ENCODE results near the gene MEN1.

MEN1 gene

GRCh38 chr11:64796047-64796756 is 14.1 kb downstream of the MEN1 start:
- Histone ChIP-seq H3K4me2 (no peak overlapping the region), H3K79me2 (ENCODE audit: insufficient read depth, low read depth) (no peaks in the 10 kb centered on the region), H3K4me1 (ENCODE audit: low read depth, poor library complexity, severe bottlenecking) (no peaks in the 10 kb centered on the region), H3K27ac (no peak overlapping the region), H4K20me1 (ENCODE audit: insufficient read depth) (no peaks in the 10 kb centered on the region), H3K4me3 (IDR thresholded peaks at IDR 0.05; ENCODE audit: insufficient read depth, low read depth, low read length) (no peak overlapping the region), H3K9ac (no peak overlapping the region), H3K36me3 (ENCODE audit: insufficient read depth) (no peaks in the 10 kb centered on the region), H3K27me3 (ENCODE audit: insufficient read depth, low read depth) (no peaks in the 10 kb centered on the region), H2AFZ (ENCODE audit: low read depth) (no peak overlapping the region)
- no peak for TF ChIP-seq CTCF (conservative IDR thresholded peaks at IDR 0.05; ENCODE audit: low read depth, low read length)

GRCh38 chr11:64794526-64794925 is 15.8 kb downstream of the MEN1 start:
- H4K20me1 ChIP-seq (ENCODE audit: insufficient read depth) = no peaks in the 10 kb centered on the region
- no peaks in the 10 kb centered on the region for H3K4me1 ChIP-seq (ENCODE audit: low read depth, poor library complexity, severe bottlenecking)
- TF ChIP-seq CTCF (conservative IDR thresholded peaks at IDR 0.05; ENCODE audit: low read depth, low read length) = no peak
- H3K27me3 ChIP-seq (ENCODE audit: insufficient read depth, low read depth) = no peaks in the 10 kb centered on the region
- no peak overlapping the region for H2AFZ ChIP-seq (ENCODE audit: low read depth)
- H3K27ac ChIP-seq = no peak overlapping the region
- H3K79me2 ChIP-seq (ENCODE audit: insufficient read depth, low read depth) = no peaks in the 10 kb centered on the region
- no peaks in the 10 kb centered on the region for H3K36me3 ChIP-seq (ENCODE audit: insufficient read depth)
- no peak overlapping the region for H3K9ac ChIP-seq
- H3K4me2 ChIP-seq = no peak overlapping the region
- no peak overlapping the region for H3K4me3 ChIP-seq (IDR thresholded peaks at IDR 0.05; ENCODE audit: insufficient read depth, low read depth, low read length)

GRCh38 chr11:64793271-64794160 is 16.8 kb downstream of the MEN1 start:
- Histone ChIP-seq H3K79me2 (ENCODE audit: insufficient read depth, low read depth) (no peaks in the 10 kb centered on the region), H4K20me1 (ENCODE audit: insufficient read depth) (no peaks in the 10 kb centered on the region), H3K27me3 (ENCODE audit: insufficient read depth, low read depth) (no peaks in the 10 kb centered on the region), H3K9ac (no peak overlapping the region), H3K4me3 (IDR thresholded peaks at IDR 0.05; ENCODE audit: insufficient read depth, low read depth, low read length) (no peak overlapping the region), H3K4me2 (no peak overlapping the region), H3K4me1 (ENCODE audit: low read depth, poor library complexity, severe bottlenecking) (no peaks in the 10 kb centered on the region), H3K27ac (no peak overlapping the region), H2AFZ (ENCODE audit: low read depth) (no peak overlapping the region), H3K36me3 (ENCODE audit: insufficient read depth) (no peaks in the 10 kb centered on the region)
- TF ChIP-seq CTCF (conservative IDR thresholded peaks at IDR 0.05; ENCODE audit: low read depth, low read length) = no peak

GRCh38 chr11:64792482-64792881 is 17.9 kb downstream of the MEN1 start:
- Histone ChIP-seq H3K4me1 (ENCODE audit: low read depth, poor library complexity, severe bottlenecking) (no peaks in the 10 kb centered on the region), H3K27me3 (ENCODE audit: insufficient read depth, low read depth) (no peaks in the 10 kb centered on the region), H3K4me3 (IDR thresholded peaks at IDR 0.05; ENCODE audit: insufficient read depth, low read depth, low read length) (no peak overlapping the region), H3K79me2 (ENCODE audit: insufficient read depth, low read depth) (no peaks in the 10 kb centered on the region), H2AFZ (ENCODE audit: low read depth) (no peak overlapping the region), H3K9ac (no peak overlapping the region), H4K20me1 (ENCODE audit: insufficient read depth) (no peaks in the 10 kb centered on the region), H3K27ac (no peak overlapping the region), H3K36me3 (ENCODE audit: insufficient read depth) (no peaks in the 10 kb centered on the region), H3K4me2 (no peak overlapping the region)
- TF ChIP-seq CTCF (conservative IDR thresholded peaks at IDR 0.05; ENCODE audit: low read depth, low read length) = no peak
